Testis (tissue), 2 donors: ENCODE measurements around the gene QSOX1.

Experiments
- CTCF ChIP-seq, 3 experiments: fragments of 450-650 bp in 2 of 3; fragments of 200-600 bp in 1 of 3; sonication (generic) in 1 of 3; IDR thresholded peaks; one replicate each; pipeline ENCODE4 v1.5.1; 2016 to 2019; ENCODE audit warnings: antibody characterized with exemption in 3 of 3, mild to moderate bottlenecking in 2 of 3, moderate library complexity in 1 of 3
- POLR2A ChIP-seq: fragments of 450-650 bp; IDR thresholded peaks from one replicate; pipeline ENCODE4 v1.6.1; 2017; ENCODE audit warnings: antibody characterized with exemption, mild to moderate bottlenecking, moderate library complexity

GRCh38 chr1:180244840-180245239 lies 90.2 kb downstream of the QSOX1 start:
- no peak for TF ChIP-seq CTCF (IDR thresholded peaks at IDR 0.05)
- no peak for TF ChIP-seq POLR2A
